GM23338 (cell line): ENCODE results near the gene DBET.

ENCODE experiments used
- CREB1 ChIP-seq: fragments of 250-450 bp; sonication (Bioruptor Pico); IDR thresholded peaks from 2 replicates; pipeline ENCODE4 v1.5.0; 2020; ENCODE audit warnings: low read depth, mild to moderate bottlenecking, moderate library complexity
- CTCF ChIP-seq, 2 experiments: fragments of 200-600 bp in 1 of 2; sonication (generic) in 1 of 2; conservative IDR thresholded peaks; 2 replicates each; pipeline versions ENCODE4 v1.5.1 to v1.6.1; 2016 to 2017; ENCODE audit warnings: antibody characterized with exemption in 2 of 2, low read depth in 2 of 2, mild to moderate bottlenecking in 2 of 2, moderate library complexity in 1 of 2
- ETS1 ChIP-seq: IDR thresholded peaks from 2 replicates; pipeline ENCODE4 v1.6.1; 2016; ENCODE audit warnings: antibody characterized with exemption
- EZH2 ChIP-seq: fragments of 200-600 bp; sonication (generic); IDR thresholded peaks from one replicate; pipeline ENCODE4 v1.8.0; 2017; ENCODE audit warnings: antibody characterized with exemption, mild to moderate bottlenecking, low read depth; ENCODE audit not compliant: unreplicated experiment
- EZH2phosphoT487 ChIP-seq: fragments of 200-600 bp; sonication (generic); IDR thresholded peaks from one replicate; pipeline ENCODE4 v1.8.1; 2018; ENCODE audit warnings: antibody characterized with exemption; ENCODE audit not compliant: unreplicated experiment
- JUNB ChIP-seq: IDR thresholded peaks from one replicate; pipeline ENCODE4 v1.6.1; 2016; ENCODE audit warnings: antibody characterized with exemption; ENCODE audit not compliant: unreplicated experiment
- NANOG ChIP-seq: IDR thresholded peaks from 2 replicates; pipeline ENCODE4 v1.6.1; 2016; ENCODE audit warnings: antibody characterized with exemption, borderline replicate concordance
- POLR2AphosphoS5 ChIP-seq: IDR thresholded peaks from 2 replicates; pipeline ENCODE4 v1.6.1; 2016; ENCODE audit warnings: antibody characterized with exemption, low read depth
- REST ChIP-seq: IDR thresholded peaks from one replicate; pipeline ENCODE4 v1.6.1; 2018; ENCODE audit warnings: antibody characterized with exemption; ENCODE audit not compliant: unreplicated experiment
- ZNF114 ChIP-seq: fragments of 250-450 bp; sonication (Bioruptor Pico); IDR thresholded peaks from 2 replicates; pipeline ENCODE4 v1.5.0; 2020; ENCODE audit warnings: mild to moderate bottlenecking, moderate library complexity

GRCh38 chr4:190019023-190019858, 45.1 kb upstream of the DBET start:
- TF ChIP-seq CTCF (conservative IDR thresholded peaks at IDR 0.05; ENCODE audit: low read depth in 2 of 2) = no peak
- TF ChIP-seq EZH2 = peak; percentile 87
- no peak for TF ChIP-seq EZH2phosphoT487
- no peak for TF ChIP-seq REST
- no peak for TF ChIP-seq ETS1
- TF ChIP-seq POLR2AphosphoS5 = no peak
- TF ChIP-seq JUNB = no peak
- TF ChIP-seq CREB1 (CRISPR knock-in tag) = no peak
- TF ChIP-seq NANOG = no peak
- TF ChIP-seq ZNF114 = no peak
